ENCODE results near the gene ENPEP.

Gene ENPEP

DNA sequence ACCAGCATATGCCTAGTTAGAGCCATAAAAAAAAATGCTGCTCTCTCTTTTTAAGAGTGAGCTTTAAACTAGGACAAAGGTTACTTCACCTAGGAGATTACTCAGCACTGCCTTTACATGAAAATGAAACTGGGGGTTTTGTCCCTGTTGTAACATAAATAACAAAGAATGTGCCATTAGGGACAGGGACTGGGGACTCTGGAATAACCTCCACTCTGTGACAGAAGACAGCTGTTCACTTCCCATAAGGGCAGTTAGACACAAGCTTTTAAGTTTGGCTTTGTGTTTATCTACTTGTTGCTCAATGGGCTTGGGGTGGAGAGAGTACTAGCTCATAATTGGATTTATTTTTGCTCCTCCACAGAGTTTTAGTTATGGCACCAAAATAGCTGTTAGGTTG, 11.9 kb downstream of the ENPEP start:
- Histone ChIP-seq H3K4me3 (no peak overlapping the region), H3K9me3 (no peaks in the 10 kb centered on the region), H3K27me3 (no peaks in the 10 kb centered on the region), H3K27ac (no peak overlapping the region), H3K36me3 (no peaks in the 10 kb centered on the region), H3K4me1 (no peaks in the 10 kb centered on the region)
- intact Hi-C loops (cut with DNase I; ENCODE audit: low total_unique reads), result no loop called here
- TF ChIP-seq, protein P1, sequence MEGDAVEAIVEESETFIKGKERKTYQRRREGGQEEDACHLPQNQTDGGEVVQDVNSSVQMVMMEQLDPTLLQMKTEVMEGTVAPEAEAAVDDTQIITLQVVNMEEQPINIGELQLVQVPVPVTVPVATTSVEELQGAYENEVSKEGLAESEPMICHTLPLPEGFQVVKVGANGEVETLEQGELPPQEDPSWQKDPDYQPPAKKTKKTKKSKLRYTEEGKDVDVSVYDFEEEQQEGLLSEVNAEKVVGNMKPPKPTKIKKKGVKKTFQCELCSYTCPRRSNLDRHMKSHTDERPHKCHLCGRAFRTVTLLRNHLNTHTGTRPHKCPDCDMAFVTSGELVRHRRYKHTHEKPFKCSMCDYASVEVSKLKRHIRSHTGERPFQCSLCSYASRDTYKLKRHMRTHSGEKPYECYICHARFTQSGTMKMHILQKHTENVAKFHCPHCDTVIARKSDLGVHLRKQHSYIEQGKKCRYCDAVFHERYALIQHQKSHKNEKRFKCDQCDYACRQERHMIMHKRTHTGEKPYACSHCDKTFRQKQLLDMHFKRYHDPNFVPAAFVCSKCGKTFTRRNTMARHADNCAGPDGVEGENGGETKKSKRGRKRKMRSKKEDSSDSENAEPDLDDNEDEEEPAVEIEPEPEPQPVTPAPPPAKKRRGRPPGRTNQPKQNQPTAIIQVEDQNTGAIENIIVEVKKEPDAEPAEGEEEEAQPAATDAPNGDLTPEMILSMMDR (IDR thresholded peaks at IDR 0.05), result no peak
- DNase-seq, result no peak

DNA sequence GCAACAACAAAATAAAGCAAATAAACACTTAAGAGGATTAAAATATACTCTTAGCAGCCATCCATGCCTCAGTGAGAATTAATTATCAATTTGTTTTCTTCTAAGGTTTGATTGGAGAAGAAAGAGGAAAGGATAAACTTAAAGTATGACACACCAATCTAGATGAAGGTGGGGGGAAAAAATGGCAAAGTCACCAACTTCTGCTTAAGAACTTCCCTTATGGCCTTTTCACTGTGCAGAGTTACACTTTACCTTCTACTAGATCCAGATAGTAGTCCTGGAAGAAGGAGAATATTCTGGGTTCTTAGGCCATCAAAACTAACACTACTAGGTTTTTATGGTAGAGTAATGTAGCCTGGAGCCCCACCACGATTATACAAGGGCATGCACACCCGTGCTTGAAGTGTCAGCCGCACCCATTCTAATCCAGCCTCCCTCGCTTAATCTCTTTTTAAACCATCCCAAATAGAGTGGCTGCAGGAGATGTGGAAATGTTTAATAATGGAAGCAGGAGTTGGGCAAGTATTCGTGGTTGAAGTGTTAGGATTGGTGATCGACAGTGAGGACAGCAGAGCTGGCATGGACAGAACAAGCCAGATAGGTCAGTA, 14.1 kb downstream of the ENPEP start:
- no peak overlapping the region for H3K27ac ChIP-seq

DNA sequence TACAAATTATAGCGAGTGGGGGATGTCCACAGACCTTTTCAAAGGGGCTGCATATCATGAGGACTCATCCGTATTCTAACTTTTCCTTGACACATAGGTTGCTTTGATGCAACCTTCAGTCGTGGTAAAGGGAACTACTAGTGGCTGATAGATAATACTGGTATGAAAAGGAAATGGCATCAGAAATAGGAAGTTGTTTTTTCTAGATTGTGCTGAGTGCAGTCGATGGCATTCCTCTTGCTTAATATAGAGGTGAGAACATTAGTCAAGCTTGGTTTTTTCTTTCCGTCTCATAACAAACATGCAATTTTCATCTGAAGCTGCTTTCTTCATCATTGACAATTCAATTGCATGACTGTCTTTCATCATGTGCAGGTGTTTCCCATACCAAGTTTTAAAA, 16.6 kb downstream of the ENPEP start:
- TF ChIP-seq, protein P1 (IDR thresholded peaks at IDR 0.05), result no peak
- Histone ChIP-seq H3K4me3 (no peak overlapping the region), H3K27ac (no peak overlapping the region), H3K36me3 (no peaks in the 10 kb centered on the region), H3K9me3 (no peaks in the 10 kb centered on the region), H3K4me1 (no peaks in the 10 kb centered on the region), H3K27me3 (no peaks in the 10 kb centered on the region)
- intact Hi-C loops (cut with DNase I; ENCODE audit: low total_unique reads), result no loop called here
- DNase-seq, result no peak

More for the DNA sequence above, 14.1 kb downstream of the ENPEP start:
- Histone ChIP-seq H3K4me3 (no peak overlapping the region), H3K9me3 (no peaks in the 10 kb centered on the region), H3K36me3 (no peaks in the 10 kb centered on the region), H3K27me3 (no peaks in the 10 kb centered on the region), H3K4me1 (no peaks in the 10 kb centered on the region)
- DNase-seq, result no peak
- TF ChIP-seq, protein P1 (IDR thresholded peaks at IDR 0.05), result no peak
- intact Hi-C loops (cut with DNase I; ENCODE audit: low total_unique reads), result no loop called here

DNA sequence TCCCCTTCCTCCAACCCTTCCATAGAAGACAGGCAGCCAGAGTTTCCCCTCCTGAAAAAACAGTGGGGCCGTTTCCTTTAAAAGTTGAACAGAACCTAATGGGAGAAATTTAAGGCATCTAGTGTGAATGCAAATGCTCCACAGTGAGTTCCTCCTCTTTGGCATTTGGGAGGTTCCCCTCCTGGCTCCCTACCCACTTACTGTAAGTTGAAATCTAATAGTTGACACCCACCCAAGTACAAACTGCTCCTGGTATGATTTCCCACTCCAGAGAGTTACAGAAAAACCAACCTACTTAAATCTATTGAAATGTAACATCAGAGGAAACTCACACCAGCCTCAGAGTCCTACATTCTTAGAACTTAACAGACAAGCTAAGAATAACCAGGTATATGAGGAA, 17.6 kb downstream of the ENPEP start:
- TF ChIP-seq, protein P1 (IDR thresholded peaks at IDR 0.05), result no peak
- Histone ChIP-seq H3K27ac (no peak overlapping the region), H3K27me3 (no peaks in the 10 kb centered on the region), H3K4me1 (no peaks in the 10 kb centered on the region), H3K9me3 (no peaks in the 10 kb centered on the region), H3K4me3 (no peak overlapping the region), H3K36me3 (no peaks in the 10 kb centered on the region)
- no peak for DNase-seq
- intact Hi-C loops (cut with DNase I; ENCODE audit: low total_unique reads), result no loop called here

- Histone ChIP-seq H3K4me1 (no peaks in the 10 kb centered on the region), H3K9me3 (no peaks in the 10 kb centered on the region), H3K36me3 (no peaks in the 10 kb centered on the region), H3K4me3 (no peak overlapping the region), H3K27ac (no peak overlapping the region), H3K27me3 (no peaks in the 10 kb centered on the region)
- TF ChIP-seq, protein P1 (IDR thresholded peaks at IDR 0.05), result no peak
- no peak for DNase-seq
- intact Hi-C loops (cut with DNase I; ENCODE audit: low total_unique reads), result no loop called here
Measured at GRCh38 chr4:110498420-110498819, 22.5 kb downstream of the ENPEP start.

GRCh38 chr4:110499126-110499525, 23.2 kb downstream of the ENPEP start:
- H3K27me3 ChIP-seq, result no peaks in the 10 kb centered on the region
- no peak overlapping the region for H3K27ac ChIP-seq
- H3K4me1 ChIP-seq, result no peaks in the 10 kb centered on the region
- intact Hi-C loops (cut with DNase I; ENCODE audit: low total_unique reads), result no loop called here
- no peaks in the 10 kb centered on the region for H3K36me3 ChIP-seq
- no peaks in the 10 kb centered on the region for H3K9me3 ChIP-seq
- TF ChIP-seq, protein P1 (IDR thresholded peaks at IDR 0.05), result no peak
- DNase-seq, result no peak
- no peak overlapping the region for H3K4me3 ChIP-seq
